LHCN-M2 (cell line): ENCODE results near the gene SLC25A11. TPM values are rescaled to one million over a fixed set of nuclear protein-coding genes. Genes with fewer than 3 reads are reported as not detected.

Experiments
- DNase-seq: peaks from one replicate; pipeline ENCODE4 v3.0.0-alpha.2; 2012; ENCODE audit warnings: low read depth
- total RNA-seq: library from RNA; depleted of rRNA; stranded (reverse); fragments of >200 nt; gene quantifications from 2 replicates; pipeline ENCODE4 v1.2.3, GENCODE V29; 2014; rRNA removed

SLC25A11 gene
- total RNA-seq, 1 experiment from 2014 or later = 92.3 TPM

GRCh38 chr17:4896332-4897197, 43.3 kb downstream of the SLC25A11 start:
- DNase-seq = no peak

GRCh38 chr17:4895657-4896331, 44.1 kb downstream of the SLC25A11 start:
- DNase-seq = no peak

GRCh38 chr17:4895121-4895520, 44.7 kb downstream of the SLC25A11 start:
- DNase-seq = no peak

DNA sequence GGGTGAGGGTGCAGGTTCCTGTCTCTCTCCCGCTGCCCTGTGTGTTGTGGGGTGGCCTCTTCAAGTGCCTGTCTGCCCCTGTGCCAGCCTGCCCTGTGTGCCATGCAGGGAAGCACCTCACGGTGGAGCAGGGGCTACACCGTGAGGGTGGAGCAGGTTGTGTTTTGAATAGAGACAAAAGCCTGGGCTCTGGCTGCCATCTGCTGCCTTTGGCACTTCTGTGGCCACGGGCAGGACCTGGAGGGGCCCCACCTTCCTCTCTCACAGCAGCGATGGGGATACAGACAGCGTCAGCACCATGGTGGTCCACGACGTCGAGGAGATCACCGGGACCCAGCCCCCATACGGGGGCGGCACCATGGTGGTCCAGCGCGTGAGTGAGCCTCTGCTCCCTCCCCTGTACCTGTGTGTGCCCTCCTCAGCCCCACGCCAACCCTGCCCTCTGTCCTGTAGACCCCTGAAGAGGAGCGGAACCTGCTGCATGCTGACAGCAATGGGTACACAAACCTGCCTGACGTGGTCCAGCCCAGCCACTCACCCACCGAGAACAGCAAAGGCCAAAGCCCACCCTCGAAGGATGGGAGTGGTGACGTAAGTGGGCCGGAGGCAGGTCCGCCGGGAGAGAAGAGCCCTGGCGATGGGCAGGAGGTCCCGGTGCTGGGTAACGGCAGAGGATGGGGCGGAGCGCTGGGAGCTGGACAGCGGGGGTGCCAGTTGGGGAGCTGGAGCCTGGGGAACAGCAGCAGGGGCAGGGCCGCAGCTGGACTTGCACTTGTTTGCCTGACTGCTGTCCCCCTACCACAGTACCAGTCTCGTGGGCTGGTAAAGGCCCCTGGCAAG, 45.9 kb downstream of the SLC25A11 start:
- DNase-seq = no peak

- DNase-seq = no peak
Measured at GRCh38 chr17:4893272-4893671, 46.6 kb downstream of the SLC25A11 start.

GRCh38 chr17:4892499-4893221, 47.2 kb downstream of the SLC25A11 start:
- no peak for DNase-seq

- DNase-seq = no peak
Measured at GRCh38 chr17:4891411-4892410, 48.1 kb downstream of the SLC25A11 start.

- no peak for DNase-seq
Measured at GRCh38 chr17:4887581-4887980, 52.3 kb downstream of the SLC25A11 start.

Other genes starting within 250 kb of the SLC25A11 start
- 19.0 and 22.4 TPM in 2 replicates for gene PELP1, start 235.9 kb downstream of the SLC25A11 start, total RNA-seq
- gene ARRB2, start 229.4 kb downstream of the SLC25A11 start, total RNA-seq = 9.0 and 12.6 TPM in 2 replicates
- 16.0 and 23.6 TPM in 2 replicates for gene MED11, start 208.6 kb downstream of the SLC25A11 start, total RNA-seq
- gene ZMYND15, start 200.2 kb downstream of the SLC25A11 start, total RNA-seq = 0.06 TPM in 1 of 2 replicates, not detected in the other
- 0.29 and 0.58 TPM in 2 replicates for gene CXCL16, start 200.1 kb downstream of the SLC25A11 start, total RNA-seq
- not detected in 2 replicates for gene TM4SF5, start 168.2 kb downstream of the SLC25A11 start, total RNA-seq
- 0.17 and 0.38 TPM in 2 replicates for gene VMO1, start 153.7 kb downstream of the SLC25A11 start, total RNA-seq
- not detected in 2 replicates for gene GLTPD2, start 151.1 kb downstream of the SLC25A11 start, total RNA-seq
- gene PSMB6, start 143.9 kb downstream of the SLC25A11 start, total RNA-seq = 165 and 204 TPM in 2 replicates
- 13.6 and 15.3 TPM in 2 replicates for gene PLD2, start 132.9 kb downstream of the SLC25A11 start, total RNA-seq
- gene MINK1, start 106.7 kb downstream of the SLC25A11 start, total RNA-seq = 26.7 and 33.6 TPM in 2 replicates
- gene C17orf107, start 40.5 kb downstream of the SLC25A11 start, total RNA-seq = under 0.01 and 0.06 TPM in 2 replicates
- gene CHRNE, start 36.9 kb downstream of the SLC25A11 start, total RNA-seq = 0.19 TPM in 1 of 2 replicates, not detected in the other
- not detected in 2 replicates for gene GP1BA, start 7.8 kb downstream of the SLC25A11 start, total RNA-seq
- gene RNF167, start 222 bp upstream of the SLC25A11 start, total RNA-seq = 34.4 and 38.2 TPM in 2 replicates
- 1,610 and 1,782 TPM in 2 replicates for gene PFN1, start 8.5 kb upstream of the SLC25A11 start, total RNA-seq
- gene ENO3, start 11.1 kb upstream of the SLC25A11 start, total RNA-seq = 5.2 and 7.9 TPM in 2 replicates
- 69.6 and 75.0 TPM in 2 replicates for gene SPAG7, start 27.8 kb upstream of the SLC25A11 start, total RNA-seq
- 12.4 and 13.2 TPM in 2 replicates for gene CAMTA2, start 47.6 kb upstream of the SLC25A11 start, total RNA-seq
- gene INCA1, start 57.5 kb upstream of the SLC25A11 start, total RNA-seq = 0.34 and 0.64 TPM in 2 replicates
- gene KIF1C, start 57.9 kb upstream of the SLC25A11 start, total RNA-seq = 75.9 and 82.0 TPM in 2 replicates
- 0.06 TPM in 1 of 2 replicates, not detected in the other for gene SLC52A1, start 95.4 kb upstream of the SLC25A11 start, total RNA-seq
- 0.06 and 0.17 TPM in 2 replicates for gene ZFP3, start 138.4 kb upstream of the SLC25A11 start, total RNA-seq
- gene ZNF232, start 171.8 kb upstream of the SLC25A11 start, total RNA-seq = 7.8 and 7.9 TPM in 2 replicates
- under 0.01 TPM in 1 of 2 replicates, not detected in the other for gene USP6, start 176.0 kb upstream of the SLC25A11 start, total RNA-seq